GM19035 (cell line): ENCODE results near the gene EPHB4.
"Not testable (repeated sequence)": the region's sequence is repeated elsewhere in the genome, so short reads cannot be mapped to it uniquely, and the experiment has no call there.

Experiments
- ATAC-seq: cut with Tn5 transposase; IDR thresholded peaks from one replicate; pipeline ENCODE4 v1.9.1; 2021; ENCODE audit not compliant: unreplicated experiment

EPHB4 gene

DNA sequence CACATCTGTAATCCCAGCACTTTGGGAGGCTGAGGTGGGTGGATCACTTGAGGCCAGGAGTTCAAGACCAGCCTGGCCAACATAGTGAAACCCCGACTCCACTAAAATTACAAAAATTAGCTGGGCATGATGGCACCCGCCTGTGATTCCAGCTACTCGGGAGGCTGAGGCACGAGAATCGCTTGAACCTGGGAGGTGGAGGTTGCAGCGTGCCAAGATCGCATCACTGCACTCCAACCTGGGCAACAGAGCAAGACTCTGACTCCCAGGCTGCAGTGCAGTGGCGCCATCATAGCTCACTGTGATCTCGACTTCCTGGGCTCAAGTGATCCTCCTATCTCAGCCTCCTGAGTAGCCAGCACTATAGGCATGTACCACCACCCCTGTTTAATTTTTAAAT, 27.6 kb upstream of the EPHB4 start:
- ATAC-seq, result not testable (repeated sequence)

DNA sequence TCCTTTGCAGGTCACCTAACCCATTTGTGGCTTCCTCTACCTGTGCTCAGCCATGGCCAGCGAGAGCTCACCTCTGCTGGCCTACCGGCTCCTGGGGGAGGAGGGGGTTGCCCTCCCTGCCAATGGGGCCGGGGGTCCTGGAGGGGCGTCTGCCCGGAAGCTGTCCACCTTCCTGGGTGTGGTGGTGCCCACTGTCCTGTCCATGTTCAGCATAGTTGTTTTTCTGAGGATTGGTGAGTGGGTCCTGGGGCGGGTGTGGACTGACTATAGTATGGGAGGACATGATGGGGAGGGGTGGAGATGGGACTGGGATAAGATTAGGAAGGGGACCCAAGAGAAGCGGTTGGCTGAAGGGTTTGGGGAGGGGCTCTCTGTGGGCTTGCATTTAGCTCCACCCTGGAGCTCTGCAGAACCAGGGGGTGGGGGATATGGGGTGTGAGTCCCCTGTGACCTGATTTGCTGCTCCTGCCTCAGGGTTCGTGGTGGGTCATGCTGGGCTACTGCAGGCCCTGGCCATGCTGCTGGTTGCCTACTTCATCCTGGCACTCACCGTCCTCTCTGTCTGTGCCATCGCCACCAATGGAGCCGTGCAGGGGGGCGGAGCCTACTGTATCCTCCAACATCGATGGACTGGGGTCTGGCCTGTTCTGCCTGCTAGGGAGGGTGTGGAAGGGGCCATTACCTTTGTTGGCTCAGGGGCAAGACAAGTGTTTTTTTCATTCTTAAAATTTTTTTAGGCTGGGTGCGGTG, 27.0 kb upstream of the EPHB4 start:
- ATAC-seq, result no peak

GRCh38 chr7:100852048-100852872, 24.9 kb upstream of the EPHB4 start, which contains the start of gene SLC12A9:
Gene SLC12A9, plus strand, starts transcription at chr7:100852713. Its CDS starts 1,485 bp downstream, at chr7:100854198.
- ATAC-seq, result peak; percentile 88

DNA sequence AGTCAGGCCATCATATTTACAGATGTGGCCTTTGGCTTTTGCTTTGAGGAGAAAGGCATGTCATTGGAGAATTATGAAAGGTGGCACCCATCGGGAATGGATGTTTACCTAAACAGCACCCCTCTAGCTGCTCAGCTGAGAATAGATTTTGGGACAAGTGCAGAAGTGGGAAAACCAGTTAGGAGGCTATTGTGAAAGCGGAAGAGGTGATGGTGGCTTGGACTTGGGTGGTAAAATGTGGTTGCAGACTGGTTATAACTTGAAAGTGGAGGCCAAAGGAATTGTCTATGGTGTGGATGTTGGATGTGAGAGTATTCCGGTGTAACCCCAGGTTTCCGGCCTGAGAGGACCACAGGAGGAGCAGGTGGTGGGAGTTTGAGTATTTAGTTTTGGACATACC, 20.0 kb upstream of the EPHB4 start:
- ATAC-seq, result no peak

DNA sequence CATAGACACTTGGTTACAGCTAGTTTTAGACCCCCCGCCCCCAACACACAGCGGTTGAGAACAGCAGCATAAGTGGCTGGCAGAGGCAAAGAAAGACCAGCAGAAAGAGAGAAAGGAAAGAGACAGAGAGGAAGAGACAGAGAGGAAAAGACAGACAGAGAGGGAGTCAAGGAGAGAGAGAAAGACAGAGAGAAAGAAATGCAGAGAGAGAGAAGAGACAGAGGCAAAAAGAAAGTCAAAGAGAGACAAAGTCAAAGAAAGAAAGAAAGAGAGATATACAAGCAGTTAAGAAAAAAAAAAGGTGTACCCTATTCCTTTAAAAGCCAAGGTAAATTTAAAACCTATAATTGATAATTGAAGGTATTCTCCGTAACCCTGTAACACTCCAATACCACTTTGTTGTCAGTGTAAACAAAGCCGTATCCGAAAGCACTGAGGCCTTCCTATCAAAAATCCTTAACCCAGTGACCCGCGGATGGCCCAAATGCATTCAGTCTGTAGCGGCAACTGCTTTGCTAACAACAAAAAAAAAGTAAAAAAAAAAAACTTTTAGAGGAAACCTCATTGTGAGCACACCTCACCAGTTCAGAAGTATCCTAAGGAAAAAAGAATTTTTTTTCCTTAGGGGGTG, 13.3 kb upstream of the EPHB4 start:
- no peak for ATAC-seq

- no peak for ATAC-seq
Observed at GRCh38 chr7:100839361-100839760, 12.0 kb upstream of the EPHB4 start.

- ATAC-seq, result peak; percentile 92
Observed at GRCh38 chr7:100837099-100837836, 9.9 kb upstream of the EPHB4 start.

DNA sequence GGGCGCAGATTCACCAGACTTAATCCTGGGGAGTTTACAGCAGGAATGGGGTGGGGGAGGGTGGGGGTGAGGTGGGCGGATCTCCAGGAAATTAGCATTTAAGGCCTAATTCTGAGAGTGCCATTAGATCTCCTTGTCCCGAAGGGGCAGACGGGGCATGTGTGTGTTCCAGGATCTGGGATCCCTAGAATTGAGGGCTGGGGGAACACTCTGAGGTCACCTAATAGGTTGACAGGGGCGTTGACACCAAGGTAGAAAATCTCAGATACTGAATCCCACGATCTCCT, 9.4 kb upstream of the EPHB4 start:
- ATAC-seq, result no peak

- ATAC-seq, result no peak
Observed at GRCh38 chr7:100835903-100836811, 8.8 kb upstream of the EPHB4 start.

DNA sequence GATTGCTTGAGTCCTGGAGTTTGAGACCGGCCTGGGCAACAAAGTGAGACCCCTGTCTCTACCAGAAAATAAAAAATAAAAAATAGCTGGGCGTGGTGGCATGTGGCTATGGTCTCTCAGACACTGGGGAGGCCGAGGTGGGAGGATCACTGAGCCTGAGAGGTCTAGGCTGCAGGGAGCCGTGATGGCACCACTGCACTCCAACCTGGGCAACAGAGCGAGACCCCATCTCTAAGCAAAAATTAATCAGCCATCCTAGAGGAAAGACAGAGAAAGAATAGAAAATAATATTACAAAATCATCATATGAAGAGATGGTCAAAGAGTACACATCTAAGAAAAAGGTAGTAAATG, 4.9 kb upstream of the EPHB4 start:
- no peak for ATAC-seq

- ATAC-seq, result no peak
Observed at GRCh38 chr7:100830396-100830795, 3.1 kb upstream of the EPHB4 start.

- ATAC-seq, result no peak
Observed at GRCh38 chr7:100829150-100829716, 1.9 kb upstream of the EPHB4 start.

- ATAC-seq, result no peak
Observed at GRCh38 chr7:100826514-100827329, 601 bp downstream of the EPHB4 start.

- ATAC-seq, result no peak
Observed at GRCh38 chr7:100825751-100826513, 1.4 kb downstream of the EPHB4 start.

GRCh38 chr7:100825215-100825671, 2.1 kb downstream of the EPHB4 start:
- no peak for ATAC-seq

DNA sequence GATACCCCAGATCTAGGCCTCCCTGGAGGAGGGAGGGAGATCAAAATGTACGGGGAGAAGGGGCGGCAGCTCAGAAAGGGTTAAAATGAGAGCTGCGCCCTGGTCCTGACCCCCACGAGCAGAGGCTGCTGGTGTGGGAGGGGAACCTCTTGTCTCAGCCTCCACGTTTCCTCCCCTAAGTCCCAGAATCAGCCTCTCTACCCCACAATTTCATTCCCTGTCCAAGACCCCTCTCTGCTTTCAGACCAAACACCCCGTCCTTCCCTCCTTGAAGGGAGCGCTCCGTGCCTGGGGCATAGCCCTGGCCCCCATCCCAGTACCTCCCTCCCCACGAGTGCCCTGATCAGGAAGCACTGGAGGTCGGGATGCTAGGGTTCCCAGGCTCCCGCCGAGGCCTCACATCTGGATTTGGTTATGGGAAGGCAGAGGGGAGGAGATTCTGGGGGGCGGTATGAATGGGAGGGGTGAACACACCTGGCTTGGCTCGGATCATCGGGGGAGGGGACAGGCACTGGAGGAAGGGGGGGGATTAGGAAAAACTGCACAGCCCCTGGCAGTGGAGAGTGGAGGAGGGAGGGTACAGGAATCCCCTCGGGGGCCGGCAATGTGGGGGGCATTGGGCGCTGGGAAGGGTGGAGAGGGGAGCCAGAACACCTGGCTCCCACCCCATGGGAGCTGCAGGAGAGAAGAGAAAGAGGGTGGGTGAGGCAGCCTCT, 2.7 kb downstream of the EPHB4 start:
- no peak for ATAC-seq

DNA sequence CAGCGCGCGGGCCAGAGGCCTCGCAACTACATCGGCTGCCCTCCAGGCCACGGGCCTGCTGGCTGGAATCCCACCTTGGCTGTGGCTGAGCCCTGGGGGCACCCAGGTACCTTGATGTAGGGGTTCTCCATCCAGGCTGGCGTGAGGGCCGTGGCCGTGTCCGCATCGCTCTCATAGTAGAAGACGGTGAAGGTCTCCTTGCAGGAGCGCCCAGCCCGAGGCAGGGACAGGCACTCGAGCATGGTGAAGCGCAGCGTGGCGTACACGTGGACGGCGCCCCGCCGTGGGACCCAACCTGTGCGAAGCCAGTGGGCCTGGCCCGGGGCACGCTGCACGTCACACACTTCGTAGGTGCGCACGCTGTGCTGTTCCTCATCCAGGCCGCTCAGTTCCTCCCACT, 3.8 kb downstream of the EPHB4 start:
- ATAC-seq, result no peak

- no peak for ATAC-seq
Observed at GRCh38 chr7:100823140-100823525, 4.2 kb downstream of the EPHB4 start.
